Gastrocnemius medialis (tissue), 4 donors: ENCODE results near the gene KIRREL3.

Source experiments
- POLR2A ChIP-seq, 2 donors: fragments of 450-650 bp; IDR thresholded peaks; one replicate each; pipeline ENCODE4 v1.6.1; 2017; ENCODE audit warnings: antibody characterized with exemption in 2 of 2, mild to moderate bottlenecking in 2 of 2, moderate library complexity in 2 of 2
- TF ChIP-seq, protein P1 (sequence below), 5 experiments: fragments of 450-650 bp in 3 of 5; fragments of 200-600 bp in 2 of 5; sonication (generic) in 2 of 5; IDR thresholded peaks in 4 of 5; conservative IDR thresholded peaks in 1 of 5; 1 replicate in 4 of 5; 2 replicates in 1 of 5; pipeline ENCODE4 v1.5.1; 2016 to 2019; ENCODE audit warnings: antibody characterized with exemption in 5 of 5, mild to moderate bottlenecking in 3 of 5, moderate library complexity in 3 of 5

- no peak for TF ChIP-seq POLR2A (IDR thresholded peaks at IDR 0.05)
- TF ChIP-seq, protein P1, sequence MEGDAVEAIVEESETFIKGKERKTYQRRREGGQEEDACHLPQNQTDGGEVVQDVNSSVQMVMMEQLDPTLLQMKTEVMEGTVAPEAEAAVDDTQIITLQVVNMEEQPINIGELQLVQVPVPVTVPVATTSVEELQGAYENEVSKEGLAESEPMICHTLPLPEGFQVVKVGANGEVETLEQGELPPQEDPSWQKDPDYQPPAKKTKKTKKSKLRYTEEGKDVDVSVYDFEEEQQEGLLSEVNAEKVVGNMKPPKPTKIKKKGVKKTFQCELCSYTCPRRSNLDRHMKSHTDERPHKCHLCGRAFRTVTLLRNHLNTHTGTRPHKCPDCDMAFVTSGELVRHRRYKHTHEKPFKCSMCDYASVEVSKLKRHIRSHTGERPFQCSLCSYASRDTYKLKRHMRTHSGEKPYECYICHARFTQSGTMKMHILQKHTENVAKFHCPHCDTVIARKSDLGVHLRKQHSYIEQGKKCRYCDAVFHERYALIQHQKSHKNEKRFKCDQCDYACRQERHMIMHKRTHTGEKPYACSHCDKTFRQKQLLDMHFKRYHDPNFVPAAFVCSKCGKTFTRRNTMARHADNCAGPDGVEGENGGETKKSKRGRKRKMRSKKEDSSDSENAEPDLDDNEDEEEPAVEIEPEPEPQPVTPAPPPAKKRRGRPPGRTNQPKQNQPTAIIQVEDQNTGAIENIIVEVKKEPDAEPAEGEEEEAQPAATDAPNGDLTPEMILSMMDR (IDR thresholded peaks at IDR 0.05 in 4 of 5, conservative IDR thresholded peaks at IDR 0.05 in 1 of 5), result no peak
These were observed 116.0 kb downstream of the KIRREL3 start for GRCh38 chr11:126884594-126884993.
